Pancreas (tissue), 10 donors: ENCODE results near the gene ATF7IP. TPM values are rescaled to one million over a fixed set of nuclear protein-coding genes. Genes with fewer than 3 reads are reported as not detected.

ENCODE experiments used
- ATAC-seq, 4 donors: fragments of 200-7000 bp; cut with Tn5 transposase; one replicate each; pipeline versions ENCODE4 v1.8.0 to v1.9.1; 2020; ENCODE audit warnings: mild to moderate bottlenecking in 4 of 4, moderate library complexity in 4 of 4
- DNase-seq, 6 donors: peaks; one replicate each; pipeline ENCODE4 v3.0.0-alpha.2; 2020
- FAIRE-seq: peaks from 2 replicates; lab custom pipeline; 2012; peaks lifted over from hg19 to GRCh38; lab: Jason Lieb, UNC
- H3K27ac ChIP-seq, 4 donors: fragments of 200-600 bp; sonication (generic); 1 replicate in 3 of 4; 2 replicates in 1 of 4; pipeline versions ENCODE4 v1.5.0 to v1.8.0; 2020
- H3K27me3 ChIP-seq, 4 donors: fragments of 200-600 bp; one replicate each; pipeline ENCODE4 v1.8.0; 2021
- H3K36me3 ChIP-seq, 3 donors: fragments of 200-600 bp; sonication (generic) in 1 of 3; one replicate each; pipeline versions ENCODE4 v1.5.0 to v1.8.0; 2020 to 2021
- H3K4me1 ChIP-seq, 3 donors: fragments of 200-600 bp; one replicate each; pipeline ENCODE4 v1.8.0; 2021
- H3K4me3 ChIP-seq, 4 donors: fragments of 200-600 bp; sonication (generic) in 2 of 4; one replicate each; pipeline versions ENCODE4 v1.5.0 to v1.8.0; 2020 to 2021
- H3K9me3 ChIP-seq, 4 donors: fragments of 200-600 bp; one replicate each; pipeline ENCODE4 v1.8.0; 2021
- CTCF ChIP-seq, 4 donors: fragments of 200-600 bp; sonication (generic) in 3 of 4; IDR thresholded peaks; one replicate each; pipeline versions ENCODE4 v1.5.0 to v1.8.0; 2021; ENCODE audit warnings: antibody characterized with exemption in 4 of 4
- WGBS, 2 donors: extraction: QIAGEN DNeasy Blood & Tissue Kit; methylation state at CpG; one replicate each; pipeline ENCODE4 v1.1.7; 2013; 5-methylcytosine and 5-hydroxymethylcytosine counted together
- intact Hi-C, 3 donors: fragments of 100-400 bp; cut with DNase I; formaldehyde crosslinking; loops; one replicate each; pipeline versions ENCODE4 v1.11.1 to v1.14.2; 2022
- polyA plus RNA-seq, 2 donors: library from polyadenylated mRNA; stranded (reverse); fragments of 200-250 nt; gene quantifications; one replicate each; pipeline ENCODE4 v1.2.3, GENCODE V29; 2013
- total RNA-seq, 6 donors: library from RNA; stranded (reverse); fragmentation: NEBNext Ultra II Directional in 4 of 6; extraction: Animal tissue kit (Norgen Biotek cat#: 25700) in 4 of 6; gene quantifications; one replicate each; pipeline versions ENCODE4 v1.2.1 to v1.2.4, GENCODE V29; 2021 to 2023
- donor health status: healthy with polysubstance abuse.
- donor health status: DM: no; HTN: no; CAD: no; lungs with moderate emphysema.
- donor health status: DM: no; HTN: no; CAD: no.
- donor health status: control.
- donor health status: control.
- donor health status: Bipolar disorder and iron deficiency.
- donor health status: DM: yes; HTN: yes; CAD: no.
- donor health status: DM: no; HTN: no; CAD: no.
- donor health status: DM: no; HTN: no; CAD: no.
- donor health status: DM: yes; HTN: yes; CAD: no.

The ATF7IP gene
- total and polyA plus RNA-seq, 8 donors = 5.7 to 54.1 (median 27.7) TPM

- Histone ChIP-seq H3K4me3 (peak overlapping the region; percentile 27 to 66 (median 60)), H3K4me1 (peaks cover 2 to 14% (median 6%) of the 10 kb centered on the region in 3 donors), H3K36me3 (no peaks in the 10 kb centered on the region), H3K27ac (peak overlapping the region; percentile 84 to 99 (median 98)), H3K27me3 (no peaks in the 10 kb centered on the region), H3K9me3 (no peaks in the 10 kb centered on the region)
- intact Hi-C loops = loop anchor here in 1 of 3 donors (5.0 kb wide), 1 partner anchor 114 kb away; no protein-coding TSS in a partner anchor
- TF ChIP-seq CTCF (IDR thresholded peaks at IDR 0.05) = no peak
- FAIRE-seq = no peak
- peak; percentile 32 to 59 (median 48) for ATAC-seq
- DNase-seq = no peak
- WGBS, 2 donors = 2 to 3% methylated on average over 5 of the region's 5 CpGs
These were observed 942 bp downstream of the ATF7IP start for GRCh38 chr12:14366209-14367039.

- no peak for TF ChIP-seq CTCF (IDR thresholded peaks at IDR 0.05)
- WGBS, 2 donors = 3 to 4% methylated on average over 7 of the region's 7 CpGs
- H3K4me1 ChIP-seq = peaks cover 2 to 14% (median 6%) of the 10 kb centered on the region in 3 donors
- H3K27me3 ChIP-seq = no peaks in the 10 kb centered on the region
- H3K4me3 ChIP-seq = peak overlapping the region; percentile 27 to 66 (median 60)
- no peaks in the 10 kb centered on the region for H3K36me3 ChIP-seq
- H3K9me3 ChIP-seq = no peaks in the 10 kb centered on the region
- intact Hi-C loops = loop anchor here in 1 of 3 donors (5.0 kb wide), 1 partner anchor 115 kb away; no protein-coding TSS in a partner anchor
- ATAC-seq (peak in 2 of 4 donors; percentile 1 to 4), DNase-seq (no peak), FAIRE-seq (no peak)
- peak overlapping the region; percentile 2 to 99 (median 98) for H3K27ac ChIP-seq
These were observed 1.7 kb downstream of the ATF7IP start for GRCh38 chr12:14367040-14367661.

- intact Hi-C loops = loop anchor here in 1 of 3 donors (5.0 kb wide), 1 partner anchor 117 kb away; no protein-coding TSS in a partner anchor
- Histone ChIP-seq H3K9me3 (no peaks in the 10 kb centered on the region), H3K36me3 (no peaks in the 10 kb centered on the region), H3K4me1 (peaks cover 6 to 14% (median 9%) of the 10 kb centered on the region in 3 donors), H3K4me3 (no peak overlapping the region), H3K27ac (no peak overlapping the region), H3K27me3 (no peaks in the 10 kb centered on the region)
- ATAC-seq (no peak), DNase-seq (no peak), FAIRE-seq (no peak)
- TF ChIP-seq CTCF (IDR thresholded peaks at IDR 0.05) = no peak
- WGBS, 2 donors = 95 to 96% methylated on average over 7 of the region's 7 CpGs
These were observed 3.8 kb downstream of the ATF7IP start for GRCh38 chr12:14369311-14369710.

GRCh38 chr12:14373217-14373616, 7.7 kb downstream of the ATF7IP start:
- H3K27ac ChIP-seq = no peak overlapping the region
- FAIRE-seq (no peak), ATAC-seq (no peak), DNase-seq (no peak)
- H3K4me1 ChIP-seq = peaks cover 3 to 9% (median 6%) of the 10 kb centered on the region in 3 donors
- H3K9me3 ChIP-seq = no peaks in the 10 kb centered on the region
- TF ChIP-seq CTCF (IDR thresholded peaks at IDR 0.05) = no peak
- intact Hi-C loops = no loop called here
- no peaks in the 10 kb centered on the region for H3K27me3 ChIP-seq
- no peaks in the 10 kb centered on the region for H3K36me3 ChIP-seq
- no peak overlapping the region for H3K4me3 ChIP-seq
